ENCODE data around the gene PLAAT5.

Gene PLAAT5

DNA sequence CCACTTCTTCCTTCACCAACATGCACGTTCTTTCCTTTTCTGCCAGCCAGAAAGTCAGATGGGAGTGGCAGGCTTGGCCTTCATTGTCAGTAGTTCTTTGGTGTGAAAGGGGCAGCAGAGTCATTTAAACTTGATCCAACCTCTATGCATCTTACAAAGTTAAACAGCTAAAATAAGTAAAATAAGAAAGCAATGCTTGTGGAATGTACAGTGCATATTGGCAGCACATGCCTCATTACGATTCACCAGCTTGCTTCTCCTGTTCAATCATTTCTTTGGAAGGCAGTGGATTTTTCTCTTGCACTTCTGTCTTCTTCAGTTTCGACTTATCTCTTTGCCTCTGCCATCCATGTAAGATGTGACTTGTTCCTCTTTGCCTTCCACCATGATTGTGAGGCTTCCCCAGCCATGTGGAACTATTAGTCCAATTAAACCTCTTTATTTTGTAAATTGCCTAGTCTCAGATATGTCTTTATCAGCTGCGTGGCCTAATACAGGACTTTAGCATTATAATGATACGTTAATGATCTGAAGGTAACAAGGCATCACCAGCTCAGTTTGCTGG is 29.7 kb upstream of the PLAAT5 start:
- Histone ChIP-seq H3K9ac (ENCODE audit: low read length) (no peak overlapping the region), H4K8ac (ENCODE audit: low read depth, low read length) (no peak overlapping the region), H3K36me3 (ENCODE audit: control insufficient read depth in 1 of 2, insufficient read depth in 2 of 2, low read length in 2 of 2) (no peaks in the 10 kb centered on the region), H3K4me1 (ENCODE audit: control insufficient read depth in 1 of 2, insufficient read depth in 2 of 2, low read length in 2 of 2) (peaks cover 2 to 7% of the 10 kb centered on the region in 2 experiments), H3K4ac (ENCODE audit: low read depth, low read length) (no peak overlapping the region), H2BK5ac (ENCODE audit: low read depth, low read length, poor library complexity) (no peak overlapping the region), H3K9me3 (ENCODE audit: insufficient read depth, low read depth, low read length) (peaks cover 4% of the 10 kb centered on the region), H3K27ac (ENCODE audit: low read depth, low read length) (no peak overlapping the region), H4K12ac (ENCODE audit: low read depth, low read length) (no peak overlapping the region), H2AK5ac (ENCODE audit: low read length) (no peak overlapping the region), H3K23ac (ENCODE audit: low read length) (no peak overlapping the region), H3K18ac (ENCODE audit: low read length) (no peak overlapping the region), H2BK12ac (ENCODE audit: low read length) (no peak overlapping the region), H4K91ac (ENCODE audit: low read depth, low read length) (no peak overlapping the region), H3K4me2 (ENCODE audit: low read length) (no peak overlapping the region), H2AFZ (ENCODE audit: insufficient read depth, low read length, poor library complexity) (no peak overlapping the region), H3K79me2 (ENCODE audit: control insufficient read depth, insufficient read depth, low read length, poor library complexity) (no peaks in the 10 kb centered on the region), H3K14ac (ENCODE audit: low read length) (no peak overlapping the region), H3K4me3 (ENCODE audit: low read depth, low read length) (no peak overlapping the region), H2BK120ac (ENCODE audit: insufficient read depth, low read length, poor library complexity) (no peak overlapping the region), H3K79me1 (ENCODE audit: low read length) (peaks cover 2% of the 10 kb centered on the region), H3K27me3 (ENCODE audit: insufficient read depth, low read length) (no peaks in the 10 kb centered on the region)
- no CpG with 5 or more reads among the region's 5 CpGs for WGBS (ENCODE audit: extremely low coverage, insufficient coverage, insufficient read length)
- DNase-seq, result no peak

DNA sequence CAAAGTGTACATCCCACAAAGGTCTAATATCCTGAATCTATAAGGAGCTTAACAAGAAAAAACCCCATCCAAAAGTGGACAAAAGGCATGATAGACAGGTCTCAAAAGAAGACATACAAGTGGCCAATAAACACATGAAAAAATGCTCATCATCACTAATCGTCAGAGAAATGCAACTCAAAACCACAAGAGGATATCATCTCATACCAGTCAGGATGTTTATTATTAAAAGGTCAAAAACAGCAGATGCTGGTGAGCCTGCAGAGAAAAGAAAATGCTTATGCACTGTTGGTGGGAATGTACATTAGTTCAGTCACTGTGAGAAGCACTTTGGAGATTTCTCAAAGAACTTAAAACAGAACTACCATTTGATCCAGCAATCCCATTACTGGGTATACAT is 27.6 kb upstream of the PLAAT5 start:
- Histone ChIP-seq H3K9ac (ENCODE audit: low read length) (no peak overlapping the region), H3K9me3 (ENCODE audit: insufficient read depth, low read depth, low read length) (peaks cover 4% of the 10 kb centered on the region), H3K18ac (ENCODE audit: low read length) (no peak overlapping the region), H4K8ac (ENCODE audit: low read depth, low read length) (no peak overlapping the region), H4K91ac (ENCODE audit: low read depth, low read length) (no peak overlapping the region), H3K4me1 (ENCODE audit: control insufficient read depth in 1 of 2, insufficient read depth in 2 of 2, low read length in 2 of 2) (peaks cover 2 to 7% of the 10 kb centered on the region in 2 experiments), H3K23ac (ENCODE audit: low read length) (no peak overlapping the region), H4K12ac (ENCODE audit: low read depth, low read length) (no peak overlapping the region), H2BK120ac (ENCODE audit: insufficient read depth, low read length, poor library complexity) (no peak overlapping the region), H3K79me2 (ENCODE audit: control insufficient read depth, insufficient read depth, low read length, poor library complexity) (no peaks in the 10 kb centered on the region), H3K79me1 (ENCODE audit: low read length) (peaks cover 2% of the 10 kb centered on the region), H3K4ac (ENCODE audit: low read depth, low read length) (no peak overlapping the region), H3K36me3 (ENCODE audit: control insufficient read depth in 1 of 2, insufficient read depth in 2 of 2, low read length in 2 of 2) (no peaks in the 10 kb centered on the region), H3K4me3 (ENCODE audit: low read depth, low read length) (no peak overlapping the region), H2BK12ac (ENCODE audit: low read length) (no peak overlapping the region), H2AK5ac (ENCODE audit: low read length) (no peak overlapping the region), H3K27me3 (ENCODE audit: insufficient read depth, low read length) (no peaks in the 10 kb centered on the region), H2AFZ (ENCODE audit: insufficient read depth, low read length, poor library complexity) (no peak overlapping the region), H3K14ac (ENCODE audit: low read length) (no peak overlapping the region), H2BK5ac (ENCODE audit: low read depth, low read length, poor library complexity) (no peak overlapping the region), H3K4me2 (ENCODE audit: low read length) (no peak overlapping the region), H3K27ac (ENCODE audit: low read depth, low read length) (no peak overlapping the region)
- no peak for DNase-seq
- no CpG with 5 or more reads among the region's 1 CpG for WGBS (ENCODE audit: extremely low coverage, insufficient coverage, insufficient read length)

DNA sequence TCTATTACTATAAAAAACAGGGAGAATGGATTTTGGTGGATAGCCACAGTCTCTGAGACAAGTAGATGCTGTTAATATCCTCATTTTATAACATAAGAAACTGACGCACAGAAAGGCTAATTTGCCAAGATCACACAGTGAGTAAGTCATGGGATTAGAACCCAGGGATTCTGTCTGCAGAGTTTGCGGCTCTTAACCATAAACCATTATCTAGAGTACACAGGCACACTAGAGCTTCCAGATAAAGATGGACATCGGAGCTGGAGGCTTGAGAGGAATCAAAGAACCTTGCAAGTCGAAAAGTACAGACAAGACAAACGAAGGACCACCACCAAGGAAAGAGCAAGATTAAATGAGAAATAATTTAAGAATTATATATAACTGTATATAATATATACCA is 26.2 kb upstream of the PLAAT5 start:
- H3K27ac ChIP-seq (ENCODE audit: low read depth, low read length), result no peak overlapping the region
- H3K4me3 ChIP-seq (ENCODE audit: low read depth, low read length), result no peak overlapping the region
- H3K27me3 ChIP-seq (ENCODE audit: insufficient read depth, low read length), result no peaks in the 10 kb centered on the region
- H4K91ac ChIP-seq (ENCODE audit: low read depth, low read length), result no peak overlapping the region
- no peak overlapping the region for H3K4ac ChIP-seq (ENCODE audit: low read depth, low read length)
- H3K79me2 ChIP-seq (ENCODE audit: control insufficient read depth, insufficient read depth, low read length, poor library complexity), result no peaks in the 10 kb centered on the region
- H3K79me1 ChIP-seq (ENCODE audit: low read length), result peaks cover 2% of the 10 kb centered on the region
- H4K12ac ChIP-seq (ENCODE audit: low read depth, low read length), result no peak overlapping the region
- H2AFZ ChIP-seq (ENCODE audit: insufficient read depth, low read length, poor library complexity), result no peak overlapping the region
- no peak overlapping the region for H2BK5ac ChIP-seq (ENCODE audit: low read depth, low read length, poor library complexity)
- no CpG with 5 or more reads among the region's 5 CpGs for WGBS (ENCODE audit: extremely low coverage, insufficient coverage, insufficient read length)
- no peaks in the 10 kb centered on the region for H3K36me3 ChIP-seq (ENCODE audit: control insufficient read depth in 1 of 2, insufficient read depth in 2 of 2, low read length in 2 of 2)
- H2BK12ac ChIP-seq (ENCODE audit: low read length), result no peak overlapping the region
- no peak overlapping the region for H3K9ac ChIP-seq (ENCODE audit: low read length)
- H4K8ac ChIP-seq (ENCODE audit: low read depth, low read length), result no peak overlapping the region
- DNase-seq, result no peak
- peaks cover 2% of the 10 kb centered on the region for H3K9me3 ChIP-seq (ENCODE audit: insufficient read depth, low read depth, low read length)
- H3K14ac ChIP-seq (ENCODE audit: low read length), result no peak overlapping the region
- H2AK5ac ChIP-seq (ENCODE audit: low read length), result no peak overlapping the region
- no peak overlapping the region for H3K4me2 ChIP-seq (ENCODE audit: low read length)
- no peak overlapping the region for H3K23ac ChIP-seq (ENCODE audit: low read length)
- H2BK120ac ChIP-seq (ENCODE audit: insufficient read depth, low read length, poor library complexity), result no peak overlapping the region
- peaks cover 2 to 7% of the 10 kb centered on the region in 2 experiments for H3K4me1 ChIP-seq (ENCODE audit: control insufficient read depth in 1 of 2, insufficient read depth in 2 of 2, low read length in 2 of 2)
- no peak overlapping the region for H3K18ac ChIP-seq (ENCODE audit: low read length)

DNA sequence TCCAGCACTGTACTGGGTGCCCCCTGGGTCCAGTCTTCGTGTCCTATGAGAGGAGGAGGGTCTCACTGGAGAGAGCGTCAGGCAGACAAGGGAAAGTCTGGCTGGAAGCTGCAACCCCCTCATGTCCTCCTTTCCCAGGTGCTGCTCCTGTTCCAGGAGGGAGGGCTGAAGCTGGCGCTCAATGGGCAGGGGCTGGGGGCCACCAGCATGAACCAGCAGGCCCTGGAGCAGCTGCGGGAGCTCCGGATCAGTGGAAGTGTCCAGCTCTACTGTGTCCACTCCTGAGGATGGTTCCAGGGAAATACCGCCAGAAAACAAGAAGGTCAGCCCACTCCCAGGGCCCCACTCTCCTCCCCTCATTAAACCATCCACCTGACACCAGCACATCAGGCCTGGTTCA is 25.1 kb upstream of the PLAAT5 start:
- Histone ChIP-seq H3K79me1 (ENCODE audit: low read length) (peaks cover 2% of the 10 kb centered on the region), H3K18ac (ENCODE audit: low read length) (no peak overlapping the region), H4K12ac (ENCODE audit: low read depth, low read length) (peak overlapping the region; percentile 36), H3K14ac (ENCODE audit: low read length) (no peak overlapping the region), H3K27me3 (ENCODE audit: insufficient read depth, low read length) (no peaks in the 10 kb centered on the region), H3K9me3 (ENCODE audit: insufficient read depth, low read depth, low read length) (peaks cover 2% of the 10 kb centered on the region), H3K9ac (ENCODE audit: low read length) (no peak overlapping the region), H3K4me1 (ENCODE audit: control insufficient read depth in 1 of 2, insufficient read depth in 2 of 2, low read length in 2 of 2) (peaks cover 2 to 5% of the 10 kb centered on the region in 2 experiments), H4K8ac (ENCODE audit: low read depth, low read length) (no peak overlapping the region), H3K27ac (ENCODE audit: low read depth, low read length) (no peak overlapping the region), H2BK12ac (ENCODE audit: low read length) (no peak overlapping the region), H3K36me3 (ENCODE audit: control insufficient read depth in 1 of 2, insufficient read depth in 2 of 2, low read length in 2 of 2) (no peaks in the 10 kb centered on the region), H3K79me2 (ENCODE audit: control insufficient read depth, insufficient read depth, low read length, poor library complexity) (no peaks in the 10 kb centered on the region), H2BK5ac (ENCODE audit: low read depth, low read length, poor library complexity) (no peak overlapping the region), H2AK5ac (ENCODE audit: low read length) (peak overlapping the region; percentile 19), H3K4me2 (ENCODE audit: low read length) (no peak overlapping the region), H2BK120ac (ENCODE audit: insufficient read depth, low read length, poor library complexity) (peak overlapping the region; percentile 25), H3K23ac (ENCODE audit: low read length) (no peak overlapping the region), H2AFZ (ENCODE audit: insufficient read depth, low read length, poor library complexity) (no peak overlapping the region), H3K4ac (ENCODE audit: low read depth, low read length) (no peak overlapping the region), H3K4me3 (ENCODE audit: low read depth, low read length) (no peak overlapping the region), H4K91ac (ENCODE audit: low read depth, low read length) (no peak overlapping the region)
- no CpG with 5 or more reads among the region's 6 CpGs for WGBS (ENCODE audit: extremely low coverage, insufficient coverage, insufficient read length)
- no peak for DNase-seq
